Activated T-cell treated with anti-CD3 and anti-CD28 coated beads for 24 hours (primary cell): ENCODE data around the gene COQ10A.
A peak's percentile ranks its signal among the peaks of the same experiment; 100 is the strongest.

Experiments
- DNase-seq: peaks from one replicate; pipeline ENCODE4 v3.0.0-alpha.2; 2020; ENCODE audit warnings: low read depth

Gene COQ10A

GRCh38 chr12:56315622-56316473, 49.1 kb downstream of the COQ10A start, which contains the start of gene CNPY2:
Gene CNPY2 (minus strand): TSS chr12:56315988. CDS start chr12:56315217, 771 bp downstream.
- peak; percentile 89 for DNase-seq

GRCh38 chr12:56317675-56318074, 50.9 kb downstream of the COQ10A start:
- DNase-seq, result no peak
